ENCODE measurements around the gene SFT2D2.
A peak's percentile ranks its signal among the peaks of the same experiment; 100 is the strongest.
"Not testable (repeated sequence)": the region's sequence is repeated elsewhere in the genome, so short reads cannot be mapped to it uniquely, and the experiment has no call there.

Gene SFT2D2

DNA sequence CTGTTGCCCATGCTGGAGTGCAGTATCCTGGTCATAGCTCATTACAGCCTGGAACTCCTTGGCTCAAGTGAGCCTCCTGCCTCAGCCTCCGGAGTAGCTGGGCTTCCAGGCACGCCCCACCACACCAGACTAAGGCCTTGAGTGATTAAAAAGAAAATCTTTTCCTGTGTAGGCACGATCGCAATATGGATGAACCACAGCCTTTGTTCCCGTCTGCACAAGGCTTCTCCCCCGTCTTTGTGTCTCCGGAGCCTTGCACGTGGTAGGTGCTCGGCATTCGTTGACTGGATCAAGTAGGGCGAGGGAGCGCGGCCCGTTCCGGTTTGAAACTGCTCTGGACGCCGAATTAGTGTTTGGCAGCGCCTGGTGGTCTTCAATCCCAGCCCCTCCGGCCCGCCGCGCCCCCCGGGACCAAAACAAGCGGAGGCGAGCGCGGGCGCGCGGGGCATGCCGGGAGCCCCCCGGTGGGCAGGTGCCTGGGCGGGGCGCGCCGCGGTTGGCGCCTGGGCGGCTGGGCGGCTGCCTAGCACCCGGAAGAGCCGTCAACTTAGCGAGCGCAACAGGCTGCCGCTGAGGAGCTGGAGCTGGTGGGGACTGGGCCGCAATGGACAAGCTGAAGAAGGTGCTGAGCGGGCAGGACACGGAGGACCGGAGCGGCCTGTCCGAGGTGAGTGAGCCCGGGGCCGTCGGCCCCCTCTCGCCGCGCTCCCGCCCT lies at the start of gene SFT2D2:
Gene SFT2D2 (plus strand): TSS at position 529 of the 715 bp plus-strand sequence. CDS start 76 bp downstream, at position 605.
- Histone ChIP-seq H3K27ac (ENCODE audit: low read length) (peak within 1 kb of the TSS; percentile 62), H3K9me3 (ENCODE audit: control insufficient read depth in 2 of 2, low read length in 2 of 2) (peaks cover 0 to 3% of the 10 kb centered on the region in 2 donors), H3K27me3 (ENCODE audit: control insufficient read depth in 1 of 2, insufficient read depth in 2 of 2, low read length in 2 of 2) (no peaks in the 10 kb centered on the region), H3K4me1 (ENCODE audit: control insufficient read depth, insufficient read depth, low read length) (peaks cover 12% of the 10 kb centered on the region), H3K36me3 (ENCODE audit: control insufficient read depth in 2 of 2, insufficient read depth in 2 of 2, low read length in 2 of 2) (peaks cover 0 to 3% of the 10 kb centered on the region in 2 donors), H3K9ac (ENCODE audit: low read length in 2 of 2) (peak within 1 kb of the TSS; percentile 74 to 82), H3K4me3 (ENCODE audit: low read length in 2 of 2) (peak within 1 kb of the TSS; percentile 80 to 84)

DNA sequence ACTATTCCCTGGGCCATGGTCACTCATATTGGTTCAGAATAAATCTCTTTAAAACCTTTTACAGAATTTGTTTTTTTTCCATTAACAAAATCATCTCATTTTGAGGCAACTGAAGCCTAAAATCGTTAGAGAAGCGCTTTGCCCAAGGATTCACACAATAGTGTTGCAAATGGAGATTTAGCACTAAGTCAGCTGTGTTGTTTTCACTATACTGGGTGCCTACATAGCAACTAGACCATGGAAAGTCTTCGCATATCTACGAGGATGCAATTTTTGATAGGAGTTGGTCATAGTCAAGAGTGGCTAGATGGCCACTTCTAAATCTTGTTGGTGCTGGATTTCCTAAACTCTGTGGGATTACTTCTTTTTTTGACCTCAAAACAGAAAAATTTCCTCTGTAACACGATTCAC lies 47.6 kb upstream of the SFT2D2 start:
- H3K4me3 ChIP-seq (ENCODE audit: low read length in 2 of 2) = peak overlapping the region; percentile 54 to 97
- no peaks in the 10 kb centered on the region for H3K27me3 ChIP-seq (ENCODE audit: control insufficient read depth in 1 of 2, insufficient read depth in 2 of 2, low read length in 2 of 2)
- H3K4me1 ChIP-seq (ENCODE audit: control insufficient read depth, insufficient read depth, low read length) = peaks cover 7% of the 10 kb centered on the region
- H3K9ac ChIP-seq (ENCODE audit: low read length in 2 of 2) = peak overlapping the region; percentile 65 to 76
- peak overlapping the region; percentile 85 for H3K27ac ChIP-seq (ENCODE audit: low read length)
- H3K9me3 ChIP-seq (ENCODE audit: control insufficient read depth in 2 of 2, low read length in 2 of 2) = no peaks in the 10 kb centered on the region
- H3K36me3 ChIP-seq (ENCODE audit: control insufficient read depth in 2 of 2, insufficient read depth in 2 of 2, low read length in 2 of 2) = no peaks in the 10 kb centered on the region

DNA sequence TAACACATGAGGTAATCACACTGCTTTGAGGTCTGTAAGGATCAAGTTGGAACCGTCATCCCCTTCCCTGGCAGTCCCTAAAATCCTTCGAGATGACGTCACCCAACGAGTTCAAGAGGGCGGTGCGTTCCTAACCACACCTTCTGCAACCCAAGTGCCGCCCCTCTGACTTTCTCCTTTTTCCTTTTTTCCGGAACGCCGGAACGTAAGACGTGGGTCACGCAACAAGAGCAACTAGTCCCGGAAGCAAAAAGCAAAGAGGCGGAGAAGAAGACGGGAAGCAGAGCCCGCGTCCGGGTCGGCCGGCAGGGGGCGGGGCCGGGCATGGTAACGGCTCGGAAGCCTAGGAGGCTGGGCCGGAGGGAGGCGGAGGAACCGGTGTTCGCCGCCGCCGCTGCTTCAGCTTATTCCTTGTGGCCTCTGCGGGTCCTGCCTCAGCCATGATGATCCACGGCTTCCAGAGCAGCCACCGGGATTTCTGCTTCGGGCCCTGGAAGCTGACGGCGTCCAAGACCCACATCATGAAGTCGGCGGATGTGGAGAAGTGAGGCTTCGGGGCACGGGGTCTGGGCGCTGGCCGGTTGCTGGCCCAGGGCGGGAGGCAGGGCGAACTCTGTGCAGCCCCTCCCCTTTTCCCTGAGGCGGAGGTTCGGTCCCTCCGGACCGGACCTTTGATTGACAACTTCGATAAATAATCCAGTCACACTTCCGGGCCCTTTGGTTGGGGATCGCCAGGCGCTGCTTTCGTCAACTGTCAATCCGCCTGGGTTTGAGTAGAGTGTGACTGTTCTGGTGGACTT lies 47.0 kb upstream of the SFT2D2 start, which contains the start of gene TIPRL:
Gene TIPRL (plus strand): TSS at position 325 of the 800 bp plus-strand sequence. CDS start 116 bp downstream, at position 441.
- Histone ChIP-seq H3K36me3 (ENCODE audit: control insufficient read depth in 2 of 2, insufficient read depth in 2 of 2, low read length in 2 of 2) (no peaks in the 10 kb centered on the region), H3K4me1 (ENCODE audit: control insufficient read depth, insufficient read depth, low read length) (peaks cover 7% of the 10 kb centered on the region), H3K9ac (ENCODE audit: low read length in 2 of 2) (peak within 1 kb of the TSS; percentile 65 to 96), H3K9me3 (ENCODE audit: control insufficient read depth in 2 of 2, low read length in 2 of 2) (no peaks in the 10 kb centered on the region), H3K27ac (ENCODE audit: low read length) (peak within 1 kb of the TSS; percentile 85), H3K27me3 (ENCODE audit: control insufficient read depth in 1 of 2, insufficient read depth in 2 of 2, low read length in 2 of 2) (no peaks in the 10 kb centered on the region), H3K4me3 (ENCODE audit: low read length in 2 of 2) (peak within 1 kb of the TSS; percentile 54 to 97)

DNA sequence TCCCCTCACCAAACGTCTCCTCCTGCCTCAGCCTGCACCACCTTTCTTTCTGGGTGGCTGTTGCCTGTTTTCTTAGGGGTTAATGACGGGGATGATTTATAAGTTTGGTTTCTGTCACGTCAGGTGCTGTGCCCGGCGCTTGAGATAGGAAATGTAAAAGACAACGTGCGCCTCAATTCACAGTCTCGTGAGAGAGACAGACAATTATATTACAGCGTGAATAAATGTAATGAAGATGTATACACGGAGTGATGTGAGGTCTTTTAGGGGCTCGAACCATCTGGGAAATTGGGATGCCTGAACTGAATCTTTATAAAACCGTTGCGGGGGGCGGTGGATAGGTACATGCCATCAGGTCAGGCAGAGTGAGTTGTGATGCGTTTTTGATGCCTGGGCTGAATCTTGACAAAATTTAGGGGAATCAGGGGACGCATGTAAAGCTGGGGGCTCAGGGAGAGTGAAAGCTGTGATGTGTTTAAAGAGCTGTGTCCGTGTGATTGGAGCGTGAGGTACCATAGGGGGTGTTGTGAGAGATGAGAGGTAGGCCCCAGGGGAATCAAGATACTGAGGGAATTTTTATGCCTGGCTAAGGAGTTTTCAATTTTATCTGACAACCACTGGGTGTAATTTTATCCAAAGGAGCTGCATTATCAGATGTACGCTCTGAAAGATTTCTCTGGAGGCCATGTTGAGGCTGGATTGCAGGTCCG lies 46.2 kb upstream of the SFT2D2 start:
- Histone ChIP-seq H3K4me3 (ENCODE audit: low read length in 2 of 2) (peak overlapping the region; percentile 54 to 97), H3K9me3 (ENCODE audit: control insufficient read depth in 2 of 2, low read length in 2 of 2) (no peaks in the 10 kb centered on the region), H3K4me1 (ENCODE audit: control insufficient read depth, insufficient read depth, low read length) (peaks cover 7% of the 10 kb centered on the region), H3K9ac (ENCODE audit: low read length in 2 of 2) (peak overlapping the region; percentile 65 to 96), H3K36me3 (ENCODE audit: control insufficient read depth in 2 of 2, insufficient read depth in 2 of 2, low read length in 2 of 2) (no peaks in the 10 kb centered on the region), H3K27me3 (ENCODE audit: control insufficient read depth in 1 of 2, insufficient read depth in 2 of 2, low read length in 2 of 2) (no peaks in the 10 kb centered on the region), H3K27ac (ENCODE audit: low read length) (peak overlapping the region; percentile 85)

DNA sequence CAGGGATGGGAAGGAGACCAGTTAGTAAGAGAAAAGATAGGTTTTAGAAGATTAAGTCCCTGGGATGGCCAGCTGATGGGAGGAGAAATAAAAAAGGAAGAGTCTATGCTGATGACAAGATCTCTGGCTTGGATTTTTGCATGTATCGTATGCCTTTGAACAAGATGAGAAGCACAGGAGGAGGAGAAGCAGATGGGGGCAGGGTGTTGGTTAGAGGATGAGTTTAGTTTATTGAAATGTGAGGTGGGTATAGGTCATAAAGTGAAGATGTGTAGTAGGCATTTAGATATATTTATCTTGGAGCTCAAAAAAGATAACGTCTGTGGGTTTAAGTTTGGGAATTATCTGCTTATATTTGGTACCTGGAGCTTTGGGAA lies 45.7 kb upstream of the SFT2D2 start:
- Histone ChIP-seq H3K36me3 (ENCODE audit: control insufficient read depth in 2 of 2, insufficient read depth in 2 of 2, low read length in 2 of 2) (no peaks in the 10 kb centered on the region), H3K4me1 (ENCODE audit: control insufficient read depth, insufficient read depth, low read length) (peaks cover 7% of the 10 kb centered on the region), H3K27ac (ENCODE audit: low read length) (no peak overlapping the region), H3K27me3 (ENCODE audit: control insufficient read depth in 1 of 2, insufficient read depth in 2 of 2, low read length in 2 of 2) (no peaks in the 10 kb centered on the region), H3K9me3 (ENCODE audit: control insufficient read depth in 2 of 2, low read length in 2 of 2) (no peaks in the 10 kb centered on the region), H3K9ac (ENCODE audit: low read length in 2 of 2) (peak overlapping the region; percentile 65 to 96), H3K4me3 (ENCODE audit: low read length in 2 of 2) (peak overlapping the region; percentile 54 to 97)

DNA sequence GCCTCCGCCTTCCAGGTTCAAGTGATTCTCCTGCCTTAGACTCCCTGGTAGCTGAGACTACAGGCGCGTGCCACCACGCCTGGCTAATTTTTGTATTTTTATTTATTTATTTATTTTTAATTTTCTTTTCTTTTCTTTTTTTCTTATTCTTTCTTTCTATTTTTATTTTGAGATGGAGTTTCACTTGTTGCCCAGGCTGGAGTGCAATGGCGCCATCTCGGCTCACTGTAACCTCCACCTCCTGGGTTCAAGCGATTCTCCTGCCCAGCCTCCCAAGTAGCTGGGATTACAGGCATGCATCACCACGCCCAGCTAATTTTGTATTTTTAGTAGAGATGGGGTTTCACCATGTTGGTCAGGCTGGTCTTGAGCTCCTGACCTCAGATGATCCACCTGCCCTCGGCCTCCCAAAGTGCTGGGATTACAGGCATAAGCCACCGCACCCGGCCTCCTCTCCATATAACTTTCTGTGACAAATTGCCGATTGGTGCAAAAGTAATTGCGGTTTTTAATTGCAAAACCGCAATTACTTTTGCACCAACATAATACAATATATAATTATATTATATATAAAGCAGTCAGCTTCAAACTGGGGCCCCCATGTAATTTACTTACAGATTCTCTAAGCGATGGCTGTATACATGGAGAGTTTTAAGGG lies 44.6 kb upstream of the SFT2D2 start:
- not testable (repeated sequence) for H3K27ac ChIP-seq (ENCODE audit: low read length)

DNA sequence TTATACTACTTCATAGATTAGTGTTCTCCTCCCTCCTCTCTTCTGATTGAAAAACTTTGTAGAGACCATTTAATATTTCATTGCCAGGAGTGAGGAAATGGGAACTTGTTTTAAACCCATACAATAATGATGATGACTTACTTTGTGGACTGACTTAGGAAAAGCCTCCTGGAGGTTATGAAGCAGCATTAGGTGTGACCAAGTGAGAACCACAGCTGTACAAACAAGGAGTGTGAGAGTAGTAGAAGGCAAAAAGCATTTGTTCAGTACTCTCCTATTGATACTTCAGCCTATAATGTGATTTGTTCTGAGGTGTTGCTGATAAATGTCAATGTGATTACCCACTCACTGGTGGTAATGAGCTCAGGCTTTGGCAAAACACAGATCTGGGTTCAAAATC lies 38.6 kb upstream of the SFT2D2 start:
- Histone ChIP-seq H3K27me3 (ENCODE audit: control insufficient read depth in 1 of 2, insufficient read depth in 2 of 2, low read length in 2 of 2) (no peaks in the 10 kb centered on the region), H3K27ac (ENCODE audit: low read length) (no peak overlapping the region), H3K9ac (ENCODE audit: low read length in 2 of 2) (no peak overlapping the region), H3K9me3 (ENCODE audit: control insufficient read depth in 2 of 2, low read length in 2 of 2) (no peaks in the 10 kb centered on the region), H3K4me1 (ENCODE audit: control insufficient read depth, insufficient read depth, low read length) (no peaks in the 10 kb centered on the region), H3K36me3 (ENCODE audit: control insufficient read depth in 2 of 2, insufficient read depth in 2 of 2, low read length in 2 of 2) (peaks cover 6 to 12% of the 10 kb centered on the region in 2 donors), H3K4me3 (ENCODE audit: low read length in 2 of 2) (no peak overlapping the region)

More for the DNA sequence above, 44.6 kb upstream of the SFT2D2 start:
- H3K36me3 ChIP-seq (ENCODE audit: control insufficient read depth in 2 of 2, insufficient read depth in 2 of 2, low read length in 2 of 2); H3K4me3 ChIP-seq (ENCODE audit: low read length in 2 of 2); H3K9me3 ChIP-seq (ENCODE audit: control insufficient read depth in 2 of 2, low read length in 2 of 2); H3K4me1 ChIP-seq (ENCODE audit: control insufficient read depth, insufficient read depth, low read length); H3K27me3 ChIP-seq (ENCODE audit: control insufficient read depth in 1 of 2, insufficient read depth in 2 of 2, low read length in 2 of 2); H3K9ac ChIP-seq (ENCODE audit: low read length in 2 of 2): not testable (repeated sequence)

DNA sequence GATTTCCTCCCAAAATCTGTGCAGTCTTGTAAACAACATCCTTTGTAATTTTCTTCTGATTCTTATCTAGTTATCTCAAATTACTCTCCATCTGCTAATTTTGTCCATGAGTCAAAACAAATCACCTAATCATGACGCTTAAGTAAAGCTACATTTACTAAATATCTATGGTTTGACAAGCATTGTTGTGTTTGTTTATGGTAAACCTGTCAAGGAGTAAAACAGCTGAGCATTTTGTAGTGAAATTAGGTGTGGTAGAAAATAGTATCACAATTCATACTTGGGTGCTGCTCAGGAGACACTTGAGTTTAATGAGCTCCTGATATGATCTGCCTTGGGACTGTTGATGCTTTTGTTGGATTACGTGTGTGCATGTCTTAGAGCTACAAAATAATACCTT lies 35.4 kb upstream of the SFT2D2 start:
- Histone ChIP-seq H3K36me3 (ENCODE audit: control insufficient read depth in 2 of 2, insufficient read depth in 2 of 2, low read length in 2 of 2) (peaks cover 9 to 23% of the 10 kb centered on the region in 2 donors), H3K27me3 (ENCODE audit: control insufficient read depth in 1 of 2, insufficient read depth in 2 of 2, low read length in 2 of 2) (no peaks in the 10 kb centered on the region), H3K9me3 (ENCODE audit: control insufficient read depth in 2 of 2, low read length in 2 of 2) (no peaks in the 10 kb centered on the region), H3K9ac (ENCODE audit: low read length in 2 of 2) (no peak overlapping the region), H3K4me1 (ENCODE audit: control insufficient read depth, insufficient read depth, low read length) (no peaks in the 10 kb centered on the region), H3K4me3 (ENCODE audit: low read length in 2 of 2) (no peak overlapping the region), H3K27ac (ENCODE audit: low read length) (no peak overlapping the region)

DNA sequence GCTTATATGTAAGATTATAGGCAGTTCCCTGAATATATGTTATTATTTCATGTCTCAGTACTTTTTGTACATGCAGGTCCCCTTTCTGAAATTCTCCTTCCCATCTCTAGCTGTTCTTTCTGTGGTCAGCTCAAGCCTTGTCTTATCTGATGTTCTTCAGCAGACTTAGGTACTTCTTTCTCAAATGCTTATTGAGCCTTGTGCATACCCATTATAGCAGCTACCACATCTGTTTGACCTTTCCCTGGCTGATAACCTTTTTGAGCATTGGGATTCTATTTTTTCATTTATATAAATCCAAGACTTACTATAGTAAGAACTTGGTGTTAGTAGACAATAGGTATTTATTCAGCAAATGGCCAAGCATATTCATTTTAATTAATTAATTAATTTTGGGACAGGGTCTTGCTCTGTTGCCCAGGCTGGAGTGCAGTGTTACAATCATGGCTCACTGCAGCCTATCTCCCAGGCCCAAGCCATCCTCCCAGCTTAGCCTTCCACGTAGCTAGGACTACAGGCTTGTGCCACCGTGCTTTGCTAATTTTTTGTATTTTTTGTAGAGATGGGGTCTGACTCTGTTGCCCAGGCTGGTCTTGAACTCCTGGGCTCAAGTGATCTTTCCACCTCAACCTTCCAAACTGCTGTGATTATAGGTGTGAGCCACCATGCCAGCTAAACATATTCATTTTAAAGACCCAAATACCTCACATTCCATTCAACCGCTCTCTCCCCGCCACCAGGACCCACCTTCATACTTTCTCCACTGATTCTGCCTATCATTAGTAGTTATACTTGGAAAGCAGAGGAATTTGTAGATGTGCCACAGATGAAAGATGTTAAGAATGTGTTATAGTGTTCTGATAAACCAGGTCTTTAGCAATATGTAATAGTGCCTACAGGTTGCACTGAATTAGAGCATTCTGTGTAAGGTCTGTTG lies 30.3 kb upstream of the SFT2D2 start:
- Histone ChIP-seq H3K4me1 (ENCODE audit: control insufficient read depth, insufficient read depth, low read length) (no peaks in the 10 kb centered on the region), H3K27me3 (ENCODE audit: control insufficient read depth in 1 of 2, insufficient read depth in 2 of 2, low read length in 2 of 2) (no peaks in the 10 kb centered on the region), H3K27ac (ENCODE audit: low read length) (no peak overlapping the region), H3K36me3 (ENCODE audit: control insufficient read depth in 2 of 2, insufficient read depth in 2 of 2, low read length in 2 of 2) (peaks cover 8 to 33% of the 10 kb centered on the region in 2 donors), H3K4me3 (ENCODE audit: low read length in 2 of 2) (no peak overlapping the region), H3K9me3 (ENCODE audit: control insufficient read depth in 2 of 2, low read length in 2 of 2) (no peaks in the 10 kb centered on the region), H3K9ac (ENCODE audit: low read length in 2 of 2) (no peak overlapping the region)
